Measurements from ENCODE around the gene EIF3K.
A peak's percentile ranks its signal among the peaks of the same experiment; 100 is the strongest.

Gene EIF3K

DNA sequence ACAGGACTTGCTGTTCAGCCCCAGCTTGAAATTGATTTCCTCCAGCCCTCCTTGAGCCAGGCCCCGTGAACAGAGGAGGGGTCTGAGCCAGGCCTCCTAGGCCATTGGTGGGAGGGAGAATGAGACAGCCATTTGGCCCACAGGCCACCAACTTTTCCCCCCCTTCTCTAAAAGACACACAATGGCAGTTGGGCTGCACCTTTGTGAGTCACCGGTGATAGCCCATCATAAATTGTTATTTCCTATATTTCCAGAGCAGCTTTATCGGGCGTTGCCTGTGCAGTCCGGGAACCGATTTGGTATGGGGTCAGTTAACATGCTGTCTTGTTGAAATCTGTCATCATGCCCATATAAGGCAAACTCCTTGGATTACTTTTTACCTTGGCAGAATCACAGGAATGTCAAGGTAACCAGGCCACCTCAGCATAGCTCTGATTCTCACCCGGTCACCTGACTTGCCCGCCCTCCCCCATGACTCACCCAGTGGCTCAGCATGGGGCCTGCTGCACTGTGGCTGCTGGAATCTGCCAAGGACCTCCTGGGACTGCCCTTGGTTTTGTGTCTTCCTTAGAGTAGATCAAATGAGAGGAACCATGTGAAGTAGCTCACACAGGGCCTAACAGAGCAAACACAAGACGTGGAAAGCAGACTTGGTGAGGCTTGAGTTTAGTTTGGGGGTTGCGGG, 64.5 kb downstream of the EIF3K start:
- peak overlapping the region; percentile 71 for H3K4me2 ChIP-seq (ENCODE audit: low read length)
- H3K4me1 ChIP-seq (ENCODE audit: control insufficient read depth, insufficient read depth, low read length): peaks cover 97% of the 10 kb centered on the region
- H3K36me3 ChIP-seq (ENCODE audit: insufficient read depth, low read length): peaks cover 37% of the 10 kb centered on the region
- no peaks in the 10 kb centered on the region for H3K27me3 ChIP-seq (ENCODE audit: control insufficient read depth, insufficient read depth, low read length)
- peak overlapping the region; percentile 47 for H3K4me3 ChIP-seq (ENCODE audit: low read length)
- H3K9me3 ChIP-seq (replicated peaks; ENCODE audit: low read length): no peaks in the 10 kb centered on the region
- H3K9ac ChIP-seq (ENCODE audit: low read depth, low read length): peak overlapping the region; percentile 80

DNA sequence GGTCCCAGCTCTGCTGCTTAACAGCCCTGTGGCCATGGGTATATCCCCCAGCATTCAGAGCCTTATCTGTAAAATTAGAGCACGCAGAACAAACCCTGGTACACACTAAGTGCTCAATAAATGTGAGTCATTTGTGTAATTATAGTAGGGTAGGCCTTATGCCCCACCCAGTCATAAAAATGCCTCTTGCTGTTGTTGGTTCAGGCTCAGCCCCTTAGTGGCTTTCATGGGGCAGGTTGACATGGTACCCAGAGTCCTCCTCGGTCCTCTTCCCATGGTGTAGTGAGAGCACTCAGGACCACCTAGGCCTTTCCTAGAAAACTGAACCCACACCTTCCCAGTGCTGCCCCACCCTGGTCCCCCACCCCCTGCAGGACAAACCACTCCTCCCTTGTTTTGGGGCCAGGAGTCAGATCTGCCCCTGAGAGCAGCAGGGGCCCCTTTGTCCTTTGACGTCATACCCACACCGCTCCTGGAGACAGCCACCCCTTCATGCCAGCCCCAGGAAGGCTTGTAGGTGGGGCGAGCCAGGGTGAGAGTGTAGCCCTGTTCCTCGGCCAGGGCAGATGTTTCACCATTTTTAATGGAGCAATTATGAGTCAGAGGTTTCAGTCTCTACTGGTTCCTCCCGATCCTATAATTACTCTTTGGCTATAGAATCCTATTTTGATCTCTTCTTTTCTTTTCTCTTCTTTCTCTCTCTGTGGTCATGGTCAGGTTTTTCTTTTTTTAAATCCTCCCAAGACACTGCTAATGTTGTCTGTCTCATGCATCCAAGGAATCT, 65.3 kb downstream of the EIF3K start:
- peak overlapping the region; percentile 71 for H3K4me2 ChIP-seq (ENCODE audit: low read length)
- H3K27me3 ChIP-seq (ENCODE audit: control insufficient read depth, insufficient read depth, low read length): no peaks in the 10 kb centered on the region
- H3K4me3 ChIP-seq (ENCODE audit: low read length): peak overlapping the region; percentile 53
- peak overlapping the region; percentile 80 for H3K9ac ChIP-seq (ENCODE audit: low read depth, low read length)
- H3K36me3 ChIP-seq (ENCODE audit: insufficient read depth, low read length): peaks cover 33% of the 10 kb centered on the region
- no peaks in the 10 kb centered on the region for H3K9me3 ChIP-seq (replicated peaks; ENCODE audit: low read length)
- peaks cover 97% of the 10 kb centered on the region for H3K4me1 ChIP-seq (ENCODE audit: control insufficient read depth, insufficient read depth, low read length)

DNA sequence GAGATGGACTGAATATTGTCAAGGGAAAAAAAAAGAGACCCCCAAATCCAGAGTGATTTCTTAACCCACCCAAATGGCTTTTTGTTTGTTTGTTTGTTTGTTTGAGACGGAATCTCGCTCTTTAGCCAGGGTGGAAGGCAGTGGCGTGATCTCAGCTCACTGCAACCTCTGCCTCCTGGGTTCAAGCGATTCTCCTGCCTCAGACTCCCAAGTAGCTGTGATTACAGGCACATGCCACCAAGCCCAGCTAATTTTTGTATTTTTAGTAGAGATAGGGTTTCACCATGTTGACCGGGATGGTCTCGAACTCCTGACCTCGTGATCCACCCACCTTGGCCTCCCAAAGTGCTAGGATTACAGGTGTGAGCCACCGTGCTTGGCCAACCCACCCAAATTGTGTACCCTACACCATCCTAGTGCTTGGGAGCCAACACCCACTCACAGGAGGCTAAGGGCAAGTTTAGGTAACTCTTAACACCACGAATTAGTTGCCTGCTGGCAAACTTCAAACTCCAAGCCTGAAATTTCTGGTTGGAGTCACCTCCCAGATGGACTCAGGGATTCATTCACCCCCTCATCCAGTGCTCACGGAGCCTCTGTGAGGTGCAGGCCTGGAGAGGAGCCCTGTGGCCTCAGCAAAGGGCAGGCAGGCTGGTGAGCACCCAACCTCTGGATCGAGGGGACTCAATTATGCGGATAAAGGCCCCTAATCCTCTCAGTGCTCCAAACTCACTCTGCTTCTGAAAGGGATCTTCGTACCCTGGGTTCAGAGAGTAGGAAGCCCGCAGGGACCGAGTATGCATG, 66.1 kb downstream of the EIF3K start:
- Histone ChIP-seq H3K4me1 (ENCODE audit: control insufficient read depth, insufficient read depth, low read length) (peaks cover 92% of the 10 kb centered on the region), H3K4me2 (ENCODE audit: low read length) (peak overlapping the region; percentile 71), H3K36me3 (ENCODE audit: insufficient read depth, low read length) (peaks cover 31% of the 10 kb centered on the region), H3K9me3 (replicated peaks; ENCODE audit: low read length) (no peaks in the 10 kb centered on the region), H3K4me3 (ENCODE audit: low read length) (peak overlapping the region; percentile 53), H3K9ac (ENCODE audit: low read depth, low read length) (peak overlapping the region; percentile 80), H3K27me3 (ENCODE audit: control insufficient read depth, insufficient read depth, low read length) (no peaks in the 10 kb centered on the region)

DNA sequence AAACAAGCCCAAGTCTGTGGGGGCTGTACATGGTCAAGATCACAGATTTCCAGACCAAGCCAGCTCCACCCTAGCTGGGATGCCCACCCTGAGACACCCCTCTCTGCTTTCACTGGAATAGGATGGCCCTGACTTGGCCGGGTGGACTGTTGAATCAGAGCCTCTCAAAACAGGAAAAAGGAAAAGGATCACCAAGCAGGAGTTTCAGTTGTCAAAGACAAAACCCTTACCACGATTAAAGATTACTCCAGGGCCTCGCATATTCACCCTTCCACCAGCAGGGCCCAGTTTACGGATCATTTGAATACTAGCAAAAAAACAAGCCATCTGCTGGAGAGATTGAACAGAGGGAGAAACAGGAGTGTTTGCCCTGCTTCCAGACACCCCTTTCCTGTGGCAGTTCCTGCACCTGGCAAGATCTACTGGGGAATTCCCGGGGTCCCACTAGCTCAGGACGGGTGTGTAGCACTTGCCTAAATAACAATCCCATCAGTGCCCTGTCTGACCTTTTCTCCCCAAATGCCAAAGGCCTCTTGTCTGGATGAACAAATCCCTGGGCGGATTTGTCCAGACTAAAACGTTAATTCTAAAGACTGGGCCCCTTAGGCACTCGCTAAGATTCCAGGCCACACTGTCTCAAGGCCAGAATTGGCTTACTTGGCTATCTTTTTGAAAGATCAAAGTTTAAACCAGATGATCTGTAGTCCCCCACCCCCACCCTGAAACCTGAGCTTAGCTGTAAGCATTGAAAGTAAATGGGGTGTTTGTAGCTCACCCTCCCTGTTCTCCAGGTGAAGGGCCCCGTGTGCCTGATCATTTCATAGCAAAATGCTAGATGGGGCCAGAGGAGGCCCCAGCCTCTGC, 66.9 kb downstream of the EIF3K start:
- Histone ChIP-seq H3K4me3 (ENCODE audit: low read length) (peak overlapping the region; percentile 53), H3K36me3 (ENCODE audit: insufficient read depth, low read length) (peaks cover 37% of the 10 kb centered on the region), H3K9ac (ENCODE audit: low read depth, low read length) (peak overlapping the region; percentile 80), H3K4me1 (ENCODE audit: control insufficient read depth, insufficient read depth, low read length) (peaks cover 90% of the 10 kb centered on the region), H3K4me2 (ENCODE audit: low read length) (peak overlapping the region; percentile 71), H3K27me3 (ENCODE audit: control insufficient read depth, insufficient read depth, low read length) (no peaks in the 10 kb centered on the region), H3K9me3 (replicated peaks; ENCODE audit: low read length) (no peaks in the 10 kb centered on the region)

DNA sequence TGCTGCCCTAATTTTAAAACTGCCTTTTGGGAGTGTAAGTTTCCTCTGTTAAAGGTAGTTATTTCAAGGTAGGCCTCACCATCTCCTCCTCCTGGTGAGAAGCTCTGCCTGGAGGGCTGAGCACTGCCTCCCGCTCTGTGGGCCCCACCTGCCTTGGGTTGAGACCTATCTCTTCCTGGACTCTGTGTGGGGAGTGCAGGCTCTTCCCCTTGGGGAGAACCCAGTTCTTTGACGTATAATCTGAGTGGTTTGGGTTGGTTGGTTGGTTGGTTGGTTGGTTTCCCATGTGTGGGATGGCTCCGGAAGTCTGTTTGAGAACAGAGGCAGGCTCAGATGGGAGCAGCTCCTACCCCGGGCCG, 67.5 kb downstream of the EIF3K start:
- Histone ChIP-seq H3K9ac (ENCODE audit: low read depth, low read length) (peak overlapping the region; percentile 80), H3K4me2 (ENCODE audit: low read length) (peak overlapping the region; percentile 71), H3K4me3 (ENCODE audit: low read length) (no peak overlapping the region), H3K36me3 (ENCODE audit: insufficient read depth, low read length) (peaks cover 36% of the 10 kb centered on the region), H3K27me3 (ENCODE audit: control insufficient read depth, insufficient read depth, low read length) (no peaks in the 10 kb centered on the region), H3K9me3 (replicated peaks; ENCODE audit: low read length) (no peaks in the 10 kb centered on the region), H3K4me1 (ENCODE audit: control insufficient read depth, insufficient read depth, low read length) (peaks cover 87% of the 10 kb centered on the region)
